ENCODE data around the gene GRIP2.

GRIP2 gene

DNA sequence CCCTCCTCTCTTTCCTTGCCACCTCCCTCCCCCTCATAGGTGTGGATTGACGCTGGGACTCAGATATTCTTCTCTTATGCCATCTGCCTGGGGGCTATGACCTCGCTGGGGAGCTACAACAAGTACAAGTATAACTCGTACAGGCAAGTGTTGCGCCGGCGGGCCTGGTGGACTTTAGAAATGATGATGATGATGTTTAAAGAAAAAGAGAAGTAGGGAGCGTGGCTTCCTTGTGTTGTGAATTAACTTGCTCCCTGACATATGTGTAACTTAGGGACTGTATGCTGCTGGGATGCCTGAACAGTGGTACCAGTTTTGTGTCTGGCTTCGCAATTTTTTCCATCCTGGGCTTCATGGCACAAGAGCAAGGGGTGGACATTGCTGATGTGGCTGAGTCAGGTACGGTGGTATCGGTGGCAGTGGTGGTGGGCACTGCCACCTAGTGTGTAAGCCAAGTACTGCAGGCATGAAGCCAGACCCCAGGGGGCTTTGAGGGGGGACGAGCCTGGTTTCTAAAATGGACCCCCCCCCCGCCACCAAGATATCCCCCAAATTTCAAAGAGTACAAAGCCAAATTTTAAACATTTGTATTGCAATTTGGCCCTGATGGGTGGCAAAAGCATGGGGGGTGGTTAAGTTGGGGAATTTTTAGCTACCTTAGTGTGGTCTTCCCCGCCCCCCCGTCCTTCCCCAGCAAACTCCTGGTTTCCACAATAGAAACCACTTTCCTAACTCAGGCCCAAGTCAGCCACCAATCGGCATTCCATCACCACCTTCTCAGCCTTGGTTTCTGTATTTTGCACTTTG, 72.1 kb downstream of the GRIP2 start:
- no peak for DNase-seq (ENCODE audit: low read depth in 2 of 2)

DNA sequence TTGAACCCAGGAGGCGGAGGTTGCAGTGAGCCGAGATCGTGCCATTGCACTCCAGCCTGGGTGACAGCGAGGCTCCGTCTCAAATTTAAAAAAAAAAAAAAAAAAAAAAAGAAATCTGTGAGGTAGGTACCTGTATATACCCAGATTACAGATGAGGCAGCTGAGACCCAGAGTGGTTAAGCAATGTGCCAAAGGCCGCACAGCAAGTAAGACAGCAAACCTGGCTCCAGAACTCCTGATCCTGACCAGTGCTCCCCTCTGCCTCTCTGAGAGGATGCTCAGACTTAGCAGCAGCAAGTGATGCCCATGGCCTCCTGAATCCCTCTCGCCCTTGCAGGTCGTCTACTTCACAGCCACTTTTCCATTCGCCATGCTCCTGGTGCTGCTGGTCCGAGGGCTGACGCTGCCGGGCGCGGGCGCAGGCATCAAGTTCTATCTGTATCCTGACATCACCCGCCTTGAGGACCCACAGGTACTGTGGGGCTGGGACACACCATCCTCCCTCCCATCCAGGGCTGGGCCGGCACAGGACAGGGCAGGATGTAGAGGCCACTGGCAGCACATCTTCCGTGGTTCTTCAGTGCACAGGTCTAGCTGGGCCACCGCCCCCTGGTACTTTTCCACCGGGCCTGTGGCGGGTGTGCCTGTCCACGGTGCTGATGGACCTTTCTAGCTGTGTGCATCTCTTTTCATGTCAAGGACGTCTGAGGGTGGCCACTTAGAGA, 73.8 kb downstream of the GRIP2 start:
- no peak for DNase-seq (ENCODE audit: low read depth in 2 of 2)

DNA sequence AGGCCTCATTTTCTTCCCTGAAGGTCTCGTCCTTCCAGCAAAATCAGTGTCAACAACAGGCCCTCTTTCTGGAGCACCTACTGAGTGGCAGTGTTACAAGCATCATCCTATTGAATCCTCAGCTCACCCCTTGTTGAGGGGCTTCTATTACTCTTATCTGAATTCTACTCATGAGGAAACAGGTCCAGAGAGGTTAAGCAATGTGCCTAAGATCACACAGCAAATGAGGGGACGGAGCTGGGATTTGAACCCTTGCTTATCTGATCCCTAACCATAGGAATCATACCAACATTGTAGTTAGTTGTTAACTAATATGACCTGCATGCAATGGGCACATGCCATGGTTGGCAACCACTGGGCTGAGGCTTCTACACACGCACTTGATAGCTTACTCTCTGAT, 74.7 kb downstream of the GRIP2 start:
- DNase-seq (ENCODE audit: low read depth in 2 of 2) = no peak

DNA sequence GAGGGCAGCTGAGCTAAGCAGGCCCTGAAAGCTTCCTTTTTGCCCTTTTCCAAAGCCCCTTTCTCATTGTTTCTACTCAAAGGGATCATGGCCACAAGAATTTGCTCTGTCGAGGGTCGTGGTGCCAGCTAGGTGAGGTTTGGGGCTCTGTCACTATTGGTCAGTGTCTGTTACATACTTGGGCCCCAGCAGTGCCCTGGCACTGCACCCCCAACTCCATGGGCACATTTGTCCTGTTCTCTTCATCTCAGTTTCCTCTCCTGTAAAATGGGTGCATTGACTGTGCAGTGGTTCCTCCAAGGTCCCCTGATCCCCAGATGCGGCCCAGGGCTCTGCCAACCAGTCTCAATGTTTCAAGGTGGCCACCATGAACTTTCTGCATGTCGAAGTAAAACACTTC, 75.6 kb downstream of the GRIP2 start:
- no peak for DNase-seq (ENCODE audit: low read depth in 2 of 2)

DNA sequence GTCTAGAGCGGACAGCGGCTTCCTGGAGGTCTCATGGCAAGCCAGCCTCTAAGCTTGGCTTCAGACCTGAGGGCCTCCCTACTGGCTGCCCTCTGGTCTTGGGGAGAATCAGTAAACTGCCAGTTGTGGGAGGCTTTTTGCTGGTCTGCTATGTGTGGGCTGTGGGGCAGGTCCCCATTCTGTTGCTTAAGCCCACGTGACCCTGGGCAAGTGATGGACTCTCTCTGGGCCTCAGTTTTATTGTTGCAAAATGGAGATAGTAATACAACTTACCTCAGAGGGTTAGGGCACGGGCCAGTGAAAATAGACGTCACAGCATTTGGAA, 76.0 kb downstream of the GRIP2 start:
- DNase-seq (ENCODE audit: low read depth in 2 of 2) = no peak

DNA sequence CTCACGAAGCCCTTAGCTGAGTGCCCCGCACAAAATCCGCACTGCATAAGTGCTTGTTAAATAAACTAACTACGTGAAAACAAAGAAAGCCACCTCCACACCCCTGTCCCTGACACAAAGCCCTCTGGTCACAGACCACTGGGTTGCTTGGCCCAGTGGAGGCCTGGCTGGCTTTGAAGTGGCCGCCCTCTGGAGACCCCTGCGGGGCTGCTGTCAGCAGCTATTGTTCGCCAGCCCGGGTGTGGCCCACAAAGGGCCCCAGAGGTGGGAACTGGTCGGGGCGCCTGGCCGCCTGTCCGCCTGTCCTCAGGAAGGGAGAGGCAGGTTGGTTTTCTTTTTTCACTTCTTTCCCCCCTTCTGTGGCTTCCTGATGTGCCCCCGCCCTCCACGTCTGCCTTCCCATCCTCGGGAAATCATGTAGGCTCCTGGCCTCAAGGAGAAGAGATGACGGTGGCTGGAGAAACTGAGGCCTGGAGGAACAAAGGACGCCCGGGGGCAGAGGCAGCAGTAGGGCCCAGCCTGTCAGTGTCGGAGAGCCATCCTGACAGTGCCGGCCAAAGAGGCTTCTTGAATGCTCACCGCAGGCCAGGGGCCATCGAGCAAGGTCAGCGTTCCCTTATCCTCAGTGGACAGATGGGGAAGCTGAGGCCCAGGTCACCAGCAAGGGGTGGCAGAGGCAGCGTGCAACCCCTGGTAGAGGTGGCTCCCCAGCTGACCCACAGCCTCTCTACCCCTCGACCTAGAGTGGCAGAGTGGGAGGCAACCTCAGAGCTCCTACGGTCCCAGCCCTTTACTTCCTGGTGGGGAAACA, 76.6 kb downstream of the GRIP2 start:
- DNase-seq (ENCODE audit: low read depth in 2 of 2) = no peak

DNA sequence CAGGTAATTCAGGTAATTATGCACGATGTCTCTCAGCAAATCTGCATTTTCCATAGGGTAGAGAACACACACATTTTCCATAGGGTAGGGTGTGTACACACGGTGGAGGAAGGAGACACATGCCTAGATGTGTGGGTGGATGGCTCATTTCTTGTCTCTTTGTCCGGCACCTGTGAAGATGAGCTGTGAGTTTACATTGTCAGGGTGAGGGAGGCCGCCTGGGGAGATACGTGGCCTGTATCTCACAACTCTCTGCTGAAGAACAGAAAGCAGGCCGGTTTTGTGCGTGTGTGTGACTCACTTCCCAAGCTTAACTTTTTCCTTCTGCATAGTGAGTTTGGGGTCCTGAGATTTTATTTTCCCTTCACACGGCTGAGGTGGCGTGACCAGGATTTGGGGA, 77.4 kb downstream of the GRIP2 start:
- DNase-seq (ENCODE audit: low read depth in 2 of 2) = peak; percentile 37 to 43

DNA sequence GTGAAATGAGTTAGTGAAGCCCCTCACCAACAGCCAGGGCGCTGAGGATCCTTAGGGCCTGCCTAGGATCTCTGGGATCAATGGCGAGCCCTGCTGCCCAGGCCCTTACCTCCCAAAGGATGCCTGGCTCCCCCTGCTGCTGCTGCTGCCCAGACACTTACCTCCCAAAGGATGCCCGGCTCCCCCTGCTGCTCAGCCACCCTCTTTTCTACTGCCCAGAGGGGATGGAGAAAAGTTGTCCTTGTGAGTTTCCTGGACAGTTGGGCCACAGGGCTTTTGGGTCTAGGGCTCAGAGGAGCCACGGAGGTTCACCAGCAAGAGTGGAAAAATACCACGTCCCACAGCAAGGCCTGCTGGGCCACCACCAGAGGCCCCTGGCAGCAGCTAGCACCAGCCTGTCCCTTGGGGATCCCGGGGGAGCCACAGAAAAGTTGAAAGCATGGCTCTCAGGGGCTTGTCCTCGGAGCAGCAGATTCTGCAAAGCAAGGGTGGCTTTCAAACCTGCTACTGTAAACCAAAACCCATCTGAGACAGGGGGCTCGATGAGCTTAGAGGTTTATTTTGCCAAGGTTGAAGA, 78.3 kb downstream of the GRIP2 start:
- no peak for DNase-seq (ENCODE audit: low read depth in 2 of 2)

DNA sequence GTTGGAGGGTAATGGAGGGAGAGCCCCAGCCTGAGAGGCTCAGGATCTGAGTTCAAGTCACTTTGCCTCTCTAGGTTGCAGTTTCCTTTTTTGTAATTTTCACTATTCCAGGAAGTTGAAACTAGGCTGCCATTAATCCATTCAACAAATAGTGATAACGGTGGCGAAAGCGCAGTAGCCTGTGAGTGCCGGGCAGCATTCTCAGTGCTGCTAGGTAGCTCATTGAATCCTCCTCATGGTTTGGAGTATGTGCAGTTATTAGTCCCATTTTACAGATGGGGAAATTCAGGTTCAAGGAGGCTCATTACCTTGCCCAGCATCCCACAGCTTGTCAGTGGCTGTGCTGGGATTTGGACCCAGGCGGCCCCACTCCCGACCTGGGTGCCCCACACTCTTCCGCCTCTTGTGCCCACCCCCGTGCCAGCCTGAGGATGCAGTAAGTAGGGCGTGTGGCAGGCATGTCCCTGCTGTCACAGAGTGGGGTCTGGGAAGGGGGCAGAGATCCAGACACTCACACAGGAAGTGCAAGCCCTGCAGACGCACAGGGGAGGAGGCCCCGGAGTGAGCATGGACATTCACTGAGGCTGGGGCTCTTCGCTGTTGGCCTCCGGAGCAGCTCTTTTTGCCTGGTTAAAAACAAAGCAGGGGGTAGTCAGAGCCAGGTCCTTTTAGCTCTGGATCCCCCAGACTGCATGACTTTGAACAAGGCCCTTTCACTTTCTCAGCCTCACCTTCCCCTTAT, 79.0 kb downstream of the GRIP2 start:
- no peak for DNase-seq (ENCODE audit: low read depth in 2 of 2)

DNA sequence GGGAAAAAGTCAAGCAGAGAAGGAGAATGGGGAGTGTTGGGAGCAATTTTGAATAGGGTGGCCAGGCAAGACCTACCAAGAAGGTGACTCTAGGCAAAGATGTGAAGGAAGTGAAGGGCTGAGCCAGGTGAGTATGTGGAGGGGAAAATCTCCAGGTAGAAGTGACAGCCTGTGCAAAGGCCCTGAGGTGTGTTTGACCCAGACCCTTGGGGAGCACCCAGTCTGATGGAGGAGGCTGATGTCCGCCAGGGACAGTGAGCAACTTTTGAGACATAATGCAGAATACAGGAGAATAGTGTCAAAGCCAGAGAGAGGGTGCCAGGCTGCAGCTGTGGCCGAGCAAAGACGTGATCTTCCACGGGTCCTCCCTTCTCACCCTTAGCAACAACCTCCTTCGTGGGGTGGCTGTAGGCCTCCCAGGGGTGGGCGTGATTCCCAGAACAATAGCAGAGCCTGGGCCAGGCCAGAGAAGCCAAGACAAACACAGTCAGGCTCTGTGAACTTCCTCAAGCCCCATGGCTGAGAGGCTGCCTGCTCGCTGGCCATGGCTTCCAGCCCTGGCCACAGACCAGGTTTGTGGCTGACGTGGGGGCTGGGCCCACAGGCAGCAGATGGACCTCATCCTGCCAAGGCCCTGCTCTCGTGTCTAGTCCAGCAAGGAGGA, 79.7 kb downstream of the GRIP2 start:
- no peak for DNase-seq (ENCODE audit: low read depth in 2 of 2)

DNA sequence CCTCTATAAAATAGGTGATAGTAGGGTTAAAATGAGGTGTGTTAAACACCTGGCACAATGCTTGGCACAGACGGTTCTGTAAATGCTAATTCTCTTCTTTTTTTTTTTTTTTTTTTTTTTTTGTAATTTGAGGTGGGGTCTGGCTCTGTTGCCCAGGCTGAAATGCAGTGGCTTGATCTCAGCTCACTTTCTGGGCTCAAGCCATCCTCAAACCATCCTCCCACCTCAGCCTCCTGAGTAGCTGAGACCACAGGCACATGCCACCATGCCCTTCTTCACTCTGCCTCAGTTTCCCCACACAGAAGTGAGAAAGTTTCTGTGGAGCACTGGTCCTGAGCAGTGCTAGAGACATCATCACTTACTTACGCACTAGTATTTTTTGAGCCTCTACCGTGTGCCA, 80.4 kb downstream of the GRIP2 start:
- no peak for DNase-seq (ENCODE audit: low read depth in 2 of 2)

DNA sequence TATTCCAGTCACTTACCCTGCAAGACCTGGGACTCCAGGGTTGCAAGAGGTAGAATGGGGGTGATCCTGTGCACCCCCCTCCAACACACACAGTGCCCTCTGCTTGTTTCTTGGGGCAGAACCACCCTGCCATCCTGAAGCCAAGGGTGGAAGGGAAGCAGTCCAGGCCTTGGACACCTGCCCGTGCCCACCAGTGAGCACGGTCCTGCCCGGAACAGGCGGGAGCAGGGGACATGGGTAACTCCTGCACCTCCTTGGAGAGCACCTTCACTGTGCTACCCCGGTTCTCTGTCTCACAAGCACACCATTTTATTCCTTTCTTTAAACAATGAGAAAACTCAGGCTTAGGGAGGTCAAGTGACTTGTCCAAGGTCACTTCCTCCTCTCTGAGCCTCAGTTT, 80.8 kb downstream of the GRIP2 start:
- no peak for DNase-seq (ENCODE audit: low read depth in 2 of 2)

DNA sequence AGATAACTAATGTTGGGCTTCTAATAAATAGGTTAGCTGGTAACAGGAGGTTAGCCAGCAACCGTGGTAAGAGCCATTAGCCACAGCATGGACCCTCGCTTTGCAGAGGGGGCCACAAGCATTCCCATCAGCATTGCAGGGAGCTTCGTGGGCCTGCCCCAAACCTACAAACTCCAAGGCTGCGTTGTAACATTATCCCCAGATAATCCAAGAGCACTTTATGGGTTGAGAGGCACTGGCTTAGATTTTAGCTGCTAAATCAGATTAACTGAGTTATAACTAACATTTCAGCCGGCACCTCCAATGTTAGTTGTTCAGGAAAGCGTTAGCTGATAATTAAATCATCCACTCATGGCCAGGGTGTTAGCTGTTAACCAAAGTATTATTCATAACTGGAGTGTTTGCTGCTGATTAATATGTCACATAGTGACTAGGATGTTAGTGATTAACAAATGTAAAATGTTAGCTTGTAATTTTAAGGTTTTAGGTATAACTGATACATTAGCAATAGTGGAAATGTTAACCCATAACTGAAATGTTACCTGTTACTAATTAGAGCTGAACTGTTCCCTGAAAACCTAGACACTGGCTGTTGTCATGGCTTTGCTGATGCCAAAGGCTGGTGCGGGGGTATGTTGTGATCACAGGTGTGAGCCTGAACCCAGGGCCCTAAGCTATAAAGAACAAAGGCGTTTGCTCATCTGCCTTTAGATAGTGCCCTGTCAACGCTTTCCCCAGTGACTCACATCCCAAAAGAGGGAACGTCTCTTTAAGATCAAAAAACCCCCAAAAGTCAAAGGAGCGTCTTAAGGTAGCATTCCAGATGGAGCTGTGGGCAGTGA, 81.5 kb downstream of the GRIP2 start:
- no peak for DNase-seq (ENCODE audit: low read depth in 2 of 2)

DNA sequence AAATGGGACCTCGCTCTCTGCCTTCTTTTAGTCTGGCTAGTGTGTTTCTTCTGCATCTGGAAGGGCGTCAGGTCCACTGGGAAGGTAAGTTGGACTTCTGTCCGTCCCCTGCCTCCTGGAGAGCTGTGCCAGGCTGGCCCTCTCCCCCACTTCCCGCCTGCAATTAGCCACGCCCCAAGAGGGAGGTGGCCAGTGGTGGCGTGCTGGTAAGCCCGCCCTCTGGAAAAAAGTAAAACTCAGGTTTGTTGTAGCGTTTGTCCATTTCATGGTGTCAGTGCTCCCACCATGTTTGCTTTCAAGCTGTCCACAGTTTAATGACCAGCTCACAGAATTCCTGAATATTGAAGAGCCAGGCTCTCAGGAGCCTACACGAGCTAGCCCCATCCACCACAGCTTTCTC, 82.1 kb downstream of the GRIP2 start:
- DNase-seq (ENCODE audit: low read depth in 2 of 2) = no peak

DNA sequence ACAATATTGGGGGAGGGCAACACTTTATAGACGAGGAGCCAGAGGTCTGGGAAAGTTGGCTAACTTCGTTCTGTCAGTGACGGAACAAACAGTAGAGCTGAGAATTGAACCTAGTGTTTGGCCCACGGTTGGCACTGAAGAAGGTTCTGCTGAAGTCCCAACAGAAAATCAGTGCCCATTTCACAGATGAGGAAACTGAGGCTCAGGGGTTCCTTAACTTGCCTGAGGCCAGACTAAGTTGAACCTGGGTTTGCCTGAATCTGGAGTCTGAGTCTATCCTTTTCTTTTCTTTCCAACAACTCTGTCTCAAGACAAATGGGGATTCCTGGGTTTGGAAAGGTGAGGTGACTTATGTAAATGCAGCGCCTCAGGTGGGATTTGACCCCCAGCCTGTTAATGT, 82.7 kb downstream of the GRIP2 start:
- no peak for DNase-seq (ENCODE audit: low read depth in 2 of 2)

DNA sequence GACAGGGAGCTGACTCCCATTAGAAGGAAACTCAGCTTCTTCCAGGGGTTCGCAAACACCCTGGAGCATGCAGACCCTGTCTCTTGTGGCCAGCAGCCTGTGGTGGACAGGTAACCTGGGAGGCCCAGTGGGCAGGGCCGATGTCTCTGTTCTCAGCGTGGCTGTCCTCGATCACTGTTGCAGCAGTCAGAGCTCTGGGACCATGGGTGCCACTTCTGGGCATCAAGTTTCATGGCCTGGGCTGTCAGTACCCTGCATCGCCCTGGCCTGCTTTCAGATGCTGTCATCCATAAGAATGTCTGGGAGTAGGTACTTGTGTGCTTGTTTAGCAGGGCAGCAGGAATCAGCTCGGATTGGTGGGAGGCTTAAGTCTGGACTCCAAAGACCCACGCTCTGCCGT, 83.3 kb downstream of the GRIP2 start:
- no peak for DNase-seq (ENCODE audit: low read depth in 2 of 2)

DNA sequence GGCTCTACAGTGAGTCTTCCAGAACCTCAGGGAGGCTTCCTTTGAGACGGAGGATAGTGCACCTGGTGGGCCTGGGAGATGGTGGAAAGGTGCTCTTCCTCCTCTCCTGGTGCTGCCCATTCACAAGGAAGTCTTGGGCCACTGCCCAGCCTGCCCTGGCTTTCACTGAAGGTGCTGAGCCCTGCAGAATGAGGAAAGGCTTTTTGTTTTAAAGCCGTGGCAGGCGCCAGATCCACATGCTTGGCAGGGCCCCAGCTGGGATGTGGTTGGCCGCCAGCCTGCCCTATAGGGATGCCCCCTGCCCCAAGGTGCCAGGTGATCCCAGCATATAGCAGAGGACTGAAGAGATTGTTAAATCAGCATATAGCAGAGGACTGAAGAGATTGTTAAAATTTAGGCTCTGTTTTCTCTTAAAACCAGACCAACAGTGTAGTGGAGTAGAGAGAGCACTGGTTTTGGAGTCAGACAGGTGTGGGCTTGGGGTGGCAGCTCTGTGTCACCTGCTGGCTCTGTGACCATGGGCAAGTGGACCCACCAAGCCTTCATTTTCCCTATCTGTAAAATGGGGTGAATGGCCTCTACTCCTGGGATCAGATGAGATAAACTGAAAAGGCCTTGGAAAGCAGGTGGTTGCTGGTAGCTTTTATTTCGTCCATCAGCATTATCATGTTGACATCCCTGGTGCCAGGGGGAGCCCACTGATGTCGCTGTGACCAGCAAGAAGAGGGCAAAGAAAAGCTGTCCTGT, 84.4 kb downstream of the GRIP2 start:
- no peak for DNase-seq (ENCODE audit: low read depth in 2 of 2)

DNA sequence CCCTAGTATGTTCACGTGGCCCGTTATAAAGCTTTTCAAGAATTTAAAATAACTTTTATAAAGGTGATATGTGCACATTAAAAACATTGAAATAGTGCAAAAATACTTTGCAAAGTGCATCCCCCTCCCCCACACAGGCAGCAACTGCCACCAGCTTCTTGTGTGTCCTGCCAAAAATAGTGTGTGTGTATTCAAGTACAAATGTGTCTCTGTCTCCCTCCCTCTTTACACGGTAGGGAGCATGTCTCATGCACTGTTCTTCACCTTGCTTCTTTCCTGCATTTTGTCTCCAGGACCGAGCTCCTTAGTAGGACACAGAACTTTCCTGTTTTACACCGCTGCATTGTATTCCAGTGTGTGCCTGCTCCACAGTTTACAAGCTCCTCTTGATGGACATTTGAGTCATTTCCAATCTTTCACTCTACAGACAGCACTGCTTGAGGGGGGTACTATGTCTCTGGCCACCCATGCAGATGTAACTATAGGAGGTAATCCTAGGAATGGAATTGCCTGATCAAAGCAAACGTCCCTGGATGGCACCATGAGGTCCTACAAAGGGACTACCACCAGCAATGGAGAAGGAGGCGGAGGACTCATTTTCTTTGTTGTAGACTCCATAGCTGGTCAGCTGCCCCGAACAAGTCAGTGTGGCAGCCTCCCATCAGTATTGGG, 85.4 kb downstream of the GRIP2 start:
- DNase-seq (ENCODE audit: low read depth in 2 of 2) = no peak

All from stimulated activated CD4-positive, alpha-beta T cell treated with anti-CD3 and anti-CD28 coated beads, Interleukin-15, amount 100 ng/mL, for 48 hours (primary cell).